Endothelial cell of umbilical vein (primary cell): ENCODE results near the gene GALK1. TPM values are rescaled to one million over a fixed set of nuclear protein-coding genes. Genes with fewer than 3 reads are reported as not detected.

Experiments used
- BruUV-seq: library from RNA; stranded (reverse); fragments of 400-500 nt; replicated peaks from 2 replicates; lab custom pipeline; 2021; lab: Mats Ljungman, UMichigan
- CTCF ChIA-PET: fragments of 300-600, 350-600 bp; sonication (Branson Sonifier 250); formaldehyde crosslinking; loops from one replicate; lab custom pipeline; 2021; ENCODE audit warnings: antibody characterized with exemption, inconsistent platforms; lab: Charles Lee
- POLR2A ChIA-PET: fragments of 300-600, 350-600 bp; sonication (Branson Sonifier 250); formaldehyde crosslinking; loops from one replicate; lab custom pipeline; 2021; ENCODE audit warnings: antibody characterized with exemption, inconsistent platforms; lab: Charles Lee
- DNase-seq: peaks from one replicate; pipeline ENCODE4 v3.0.0-alpha.2; 2011; ENCODE audit warnings: low read depth, low spot score
- FAIRE-seq: peaks from 2 replicates; lab custom pipeline; 2011; peaks lifted over from hg19 to GRCh38; lab: Jason Lieb, UNC
- H2AFZ ChIP-seq: 2 replicates; pipeline ENCODE4 v1.6.0; 2012; ENCODE audit warnings: low read depth, low read length, control low read depth, inconsistent platforms
- H3K27ac ChIP-seq: 2 replicates; pipeline ENCODE4 v1.5.1; 2011; ENCODE audit warnings: low read depth, mild to moderate bottlenecking, control low read depth, low read length, moderate library complexity; ENCODE audit not compliant: insufficient read depth
- H3K27me3 ChIP-seq, 2 experiments: 2 replicates each; pipeline versions ENCODE4 v1.6.0 to v1.6.1; 2011; ENCODE audit warnings: low read length in 2 of 2, mixed read lengths in 1 of 2; ENCODE audit not compliant: control insufficient read depth in 2 of 2, insufficient read depth in 2 of 2
- H3K36me3 ChIP-seq, 2 experiments: 2 replicates in 1 of 2; 3 replicates in 1 of 2; pipeline ENCODE4 v1.5.1; 2011; ENCODE audit warnings: low read length in 2 of 2, mild to moderate bottlenecking in 1 of 2, moderate library complexity in 1 of 2; ENCODE audit not compliant: control insufficient read depth in 2 of 2, insufficient read depth in 2 of 2; ENCODE audit errors: extremely low read depth in 1 of 2
- H3K4me1 ChIP-seq: 3 replicates; pipeline ENCODE4 v1.5.1; 2011; ENCODE audit warnings: mild to moderate bottlenecking, low read length; ENCODE audit not compliant: control insufficient read depth, insufficient read depth; ENCODE audit errors: extremely low read depth
- H3K4me2 ChIP-seq: 2 replicates; pipeline ENCODE4 v1.6.1; 2011; ENCODE audit warnings: low read length, control low read depth, mixed read lengths; ENCODE audit not compliant: insufficient read depth
- H3K4me3 ChIP-seq, 3 experiments: fragments of 200-600 bp in 1 of 3; sonication (generic), shearing (Covaris generic) in 1 of 3; replicated peaks in 1 of 3; 2 replicates each; pipeline ENCODE4 v1.5.1; 2011 to 2016; ENCODE audit warnings: control low read depth in 3 of 3, low read length in 3 of 3, mild to moderate bottlenecking in 2 of 3, inconsistent platforms in 1 of 3, low read depth in 1 of 3, moderate library complexity in 1 of 3; ENCODE audit not compliant: insufficient read depth in 1 of 3
- H3K79me2 ChIP-seq: 2 replicates; pipeline ENCODE4 v1.6.0; 2012; ENCODE audit warnings: low read length, inconsistent platforms; ENCODE audit not compliant: control insufficient read depth, insufficient read depth
- H3K9ac ChIP-seq: replicated peaks from 2 replicates; pipeline ENCODE3; 2011; ENCODE audit warnings: low read length, control low read depth; ENCODE audit not compliant: insufficient read depth; ENCODE audit errors: extremely low read depth
- H3K9me1 ChIP-seq: replicated peaks from 3 replicates; pipeline ENCODE4 v1.6.0; 2011; ENCODE audit warnings: mild to moderate bottlenecking, low read length; ENCODE audit not compliant: control insufficient read depth, insufficient read depth; ENCODE audit errors: extremely low read depth
- H3K9me3 ChIP-seq: replicated peaks from 2 replicates; pipeline ENCODE4 v1.5.1; 2012; ENCODE audit warnings: low read length, inconsistent platforms; ENCODE audit not compliant: control insufficient read depth, insufficient read depth
- H4K20me1 ChIP-seq: replicated peaks from 2 replicates; pipeline ENCODE3; 2011; ENCODE audit warnings: mild to moderate bottlenecking, low read length; ENCODE audit not compliant: control insufficient read depth, insufficient read depth; ENCODE audit errors: extremely low read depth
- EZH2 ChIP-seq: IDR thresholded peaks from 2 replicates; pipeline ENCODE4 v1.6.1; 2012; ENCODE audit warnings: borderline replicate concordance, low read depth, mild to moderate bottlenecking, moderate library complexity, low read length, inconsistent platforms; ENCODE audit not compliant: severe bottlenecking
- FOS ChIP-seq: IDR thresholded peaks from 2 replicates; pipeline ENCODE4 v1.6.1; 2011; ENCODE audit warnings: mild to moderate bottlenecking, low read length, moderate library complexity, borderline replicate concordance; ENCODE audit not compliant: insufficient read depth
- GATA2 ChIP-seq: IDR thresholded peaks from 2 replicates; pipeline ENCODE4 v1.7.0; 2011; ENCODE audit warnings: low read depth, mild to moderate bottlenecking, moderate library complexity, mixed read lengths, low read length; ENCODE audit not compliant: insufficient read length, insufficient read depth
- JUN ChIP-seq: IDR thresholded peaks from 2 replicates; pipeline ENCODE4 v1.6.1; 2011; ENCODE audit warnings: borderline replicate concordance, low read depth; ENCODE audit not compliant: insufficient read length, insufficient read depth
- MYC ChIP-seq: IDR thresholded peaks from one replicate; pipeline ENCODE4 v1.6.1; 2011; ENCODE audit warnings: mild to moderate bottlenecking, low read depth, low read length
- POLR2A ChIP-seq: IDR thresholded peaks from 2 replicates; pipeline ENCODE4 v1.6.1; 2012; ENCODE audit warnings: low read depth, mild to moderate bottlenecking, control low read depth, low read length
- POLR2AphosphoS5 ChIP-seq: IDR thresholded peaks from 2 replicates; pipeline ENCODE4 v1.6.1; 2012; ENCODE audit warnings: low read depth, mild to moderate bottlenecking, control low read depth, low read length, moderate library complexity; ENCODE audit not compliant: insufficient read depth
- dilution Hi-C: fragments of 300-500 bp; cut with MboI; formaldehyde crosslinking; loops from one replicate; pipeline ENCODE4 v1.15.0; 2019; ENCODE audit warnings: low sequenced_read_pairs; ENCODE audit not compliant: extremely low pct_ligation_motif_present
- intact Hi-C: fragments of 100-400 bp; cut with micrococcal nuclease; formaldehyde crosslinking; loops from one replicate; pipeline ENCODE4 v1.10.0; 2022
- polyA plus RNA-seq, 4 experiments: library from polyadenylated mRNA; depleted of rRNA in 3 of 4; stranded (reverse) in 3 of 4; unstranded in 1 of 4; fragments of >200 nt; gene quantifications; 2 replicates each; pipeline versions ENCODE4 v1.2.1 to v1.2.3, GENCODE V29; 2011 to 2012; ENCODE audit warnings: missing spikeins in 1 of 4
- total RNA-seq: library from RNA; stranded (reverse); gene quantifications from 2 replicates; pipeline ENCODE4 v1.2.3, GENCODE V29; 2021
- TF ChIP-seq, protein P1 (sequence below): IDR thresholded peaks from 2 replicates; pipeline ENCODE4 v1.6.1; 2011; ENCODE audit not compliant: insufficient read depth, insufficient read length
- TF ChIP-seq, protein P2 (sequence below), 2 donors: IDR thresholded peaks; 1 replicate in 1 of 2; 2 replicates in 1 of 2; pipeline ENCODE4 v1.5.1; 2011; ENCODE audit warnings: low read length in 2 of 2, mild to moderate bottlenecking in 2 of 2, moderate library complexity in 2 of 2, control low read depth in 1 of 2, inconsistent platforms in 1 of 2, low read depth in 1 of 2; ENCODE audit not compliant: insufficient read depth in 1 of 2; ENCODE audit errors: extremely low read depth in 1 of 2

Gene GALK1
- total and polyA plus RNA-seq, 2 donors (not counting 3 experiments of a cell fraction or from before 2014, with no cell fraction given): 45.8 to 63.7 TPM

DNA sequence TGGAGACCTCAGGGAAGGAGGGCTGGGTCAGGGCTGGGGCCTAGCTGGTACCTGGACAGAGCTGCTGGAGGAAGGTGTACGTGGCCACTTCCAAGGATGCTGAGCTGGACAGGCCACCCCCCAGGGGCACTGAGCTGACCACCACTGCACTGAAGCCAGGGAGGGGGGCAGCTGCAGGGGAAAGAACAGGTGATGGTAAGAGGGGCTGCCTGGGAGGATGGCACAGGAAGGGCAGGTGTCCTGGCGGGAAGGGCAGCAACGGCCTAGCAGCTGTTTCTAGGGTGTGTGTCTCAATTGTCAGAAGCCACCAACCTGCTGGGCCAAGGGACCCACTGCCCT lies 1.8 kb downstream of the GALK1 start:
- no peak overlapping the region for H3K27ac ChIP-seq
- TF ChIP-seq POLR2AphosphoS5 (no peak), FOS (no peak), GATA2 (no peak), POLR2A (no peak), MYC (no peak), EZH2 (no peak), JUN (no peak)
- TF ChIP-seq, protein P1, sequence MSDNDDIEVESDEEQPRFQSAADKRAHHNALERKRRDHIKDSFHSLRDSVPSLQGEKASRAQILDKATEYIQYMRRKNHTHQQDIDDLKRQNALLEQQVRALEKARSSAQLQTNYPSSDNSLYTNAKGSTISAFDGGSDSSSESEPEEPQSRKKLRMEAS: no peak
- TF ChIP-seq, protein P2, sequence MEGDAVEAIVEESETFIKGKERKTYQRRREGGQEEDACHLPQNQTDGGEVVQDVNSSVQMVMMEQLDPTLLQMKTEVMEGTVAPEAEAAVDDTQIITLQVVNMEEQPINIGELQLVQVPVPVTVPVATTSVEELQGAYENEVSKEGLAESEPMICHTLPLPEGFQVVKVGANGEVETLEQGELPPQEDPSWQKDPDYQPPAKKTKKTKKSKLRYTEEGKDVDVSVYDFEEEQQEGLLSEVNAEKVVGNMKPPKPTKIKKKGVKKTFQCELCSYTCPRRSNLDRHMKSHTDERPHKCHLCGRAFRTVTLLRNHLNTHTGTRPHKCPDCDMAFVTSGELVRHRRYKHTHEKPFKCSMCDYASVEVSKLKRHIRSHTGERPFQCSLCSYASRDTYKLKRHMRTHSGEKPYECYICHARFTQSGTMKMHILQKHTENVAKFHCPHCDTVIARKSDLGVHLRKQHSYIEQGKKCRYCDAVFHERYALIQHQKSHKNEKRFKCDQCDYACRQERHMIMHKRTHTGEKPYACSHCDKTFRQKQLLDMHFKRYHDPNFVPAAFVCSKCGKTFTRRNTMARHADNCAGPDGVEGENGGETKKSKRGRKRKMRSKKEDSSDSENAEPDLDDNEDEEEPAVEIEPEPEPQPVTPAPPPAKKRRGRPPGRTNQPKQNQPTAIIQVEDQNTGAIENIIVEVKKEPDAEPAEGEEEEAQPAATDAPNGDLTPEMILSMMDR (IDR thresholded peaks at IDR 0.05; ENCODE audit: extremely low read depth in 1 of 2, insufficient read depth in 1 of 2, low read depth in 1 of 2, low read length in 2 of 2): no peak
- no peaks in the 10 kb centered on the region for H3K27me3 ChIP-seq
- H3K9me3 ChIP-seq: no peaks in the 10 kb centered on the region
- peaks cover 11% of the 10 kb centered on the region for H3K4me1 ChIP-seq
- no peak overlapping the region for H3K9ac ChIP-seq
- no peaks in the 10 kb centered on the region for H4K20me1 ChIP-seq
- ChIA-PET POLR2A (no interaction called here), CTCF (interaction anchor here (0.9 to 4.8 kb wide), 9 partner anchors 10 to 131 kb away, joined by 3 to 27 read pairs (median 5); partner anchors contain the start of gene TRIM47)
- intact Hi-C loops (no loop called here), dilution Hi-C loops (no loop called here)
- DNase-seq: no peak
- no TSS peak for BruUV-seq
- no peak overlapping the region for H3K4me2 ChIP-seq
- no peak overlapping the region for H2AFZ ChIP-seq
- H3K9me1 ChIP-seq: no peaks in the 10 kb centered on the region
- no peaks in the 10 kb centered on the region for H3K79me2 ChIP-seq
- FAIRE-seq: no peak
- H3K4me3 ChIP-seq: no peak overlapping the region
- no peaks in the 10 kb centered on the region for H3K36me3 ChIP-seq
